Esophagus squamous epithelium (tissue), 5 donors: Measurements from ENCODE around the gene FBXL20. TPM values are rescaled to one million over a fixed set of nuclear protein-coding genes. Genes with fewer than 3 reads are reported as not detected.

Experiments used
- DNase-seq: peaks from one replicate; lab custom pipeline; 2025; lab: John Stamatoyannopoulos, UW
- H3K27ac ChIP-seq, 4 donors: fragments of 200-600 bp; sonication (generic); one replicate each; pipeline ENCODE4 v1.5.1; 2016 to 2019; ENCODE audit warnings: mild to moderate bottlenecking in 1 of 4
- H3K27me3 ChIP-seq, 4 donors: fragments of 200-600 bp; sonication (generic); 1 replicate in 3 of 4; 2 replicates in 1 of 4; pipeline versions ENCODE4 v1.5.1 to v1.6.0; 2017 to 2021; ENCODE audit warnings: antibody characterized with exemption in 1 of 4
- H3K36me3 ChIP-seq, 3 donors: fragments of 200-600 bp; sonication (generic); one replicate each; pipeline ENCODE4 v1.5.1; 2016 to 2019
- H3K4me1 ChIP-seq, 3 donors: fragments of 200-600 bp; sonication (generic); one replicate each; pipeline ENCODE4 v1.5.1; 2017 to 2019
- H3K4me3 ChIP-seq, 4 donors: fragments of 200-600 bp; sonication (generic); 1 replicate in 3 of 4; 2 replicates in 1 of 4; pipeline ENCODE4 v1.5.1; 2016 to 2019; ENCODE audit warnings: mild to moderate bottlenecking in 2 of 4, moderate library complexity in 1 of 4
- H3K9me3 ChIP-seq, 3 donors: fragments of 200-600 bp; sonication (generic); one replicate each; pipeline ENCODE4 v1.5.1; 2016 to 2019
- CTCF ChIP-seq, 6 experiments: fragments of 450-650 bp in 4 of 6; fragments of 200-600 bp in 2 of 6; sonication (generic) in 2 of 6; IDR thresholded peaks; one replicate each; pipeline ENCODE4 v1.5.1; 2016 to 2019; ENCODE audit warnings: antibody characterized with exemption in 6 of 6, mild to moderate bottlenecking in 4 of 6, moderate library complexity in 4 of 6
- POLR2A ChIP-seq, 4 donors: fragments of 450-650 bp; IDR thresholded peaks; one replicate each; pipeline ENCODE4 v1.6.1; 2017; ENCODE audit warnings: antibody characterized with exemption in 4 of 4, mild to moderate bottlenecking in 4 of 4, moderate library complexity in 3 of 4
- WGBS, 2 donors: methylation state at CpG; one replicate each; pipeline ENCODE4 v1.1.5; 2018; 5-methylcytosine and 5-hydroxymethylcytosine counted together
- intact Hi-C: fragments of 100-400 bp; cut with DNase I; formaldehyde crosslinking; loops from one replicate; pipeline ENCODE4 v1.15.0; 2022
- total RNA-seq, 4 donors: library from RNA; depleted of rRNA; stranded (reverse); fragments of >200 nt; gene quantifications; one replicate each; pipeline ENCODE4 v1.1.0, GENCODE V29; 2016
- donor health status: DM: yes; HTN: yes; CAD: no.

FBXL20 gene
- total RNA-seq, 4 donors from 2014 or later, result 5.0 to 10.3 (median 6.8) TPM

DNA sequence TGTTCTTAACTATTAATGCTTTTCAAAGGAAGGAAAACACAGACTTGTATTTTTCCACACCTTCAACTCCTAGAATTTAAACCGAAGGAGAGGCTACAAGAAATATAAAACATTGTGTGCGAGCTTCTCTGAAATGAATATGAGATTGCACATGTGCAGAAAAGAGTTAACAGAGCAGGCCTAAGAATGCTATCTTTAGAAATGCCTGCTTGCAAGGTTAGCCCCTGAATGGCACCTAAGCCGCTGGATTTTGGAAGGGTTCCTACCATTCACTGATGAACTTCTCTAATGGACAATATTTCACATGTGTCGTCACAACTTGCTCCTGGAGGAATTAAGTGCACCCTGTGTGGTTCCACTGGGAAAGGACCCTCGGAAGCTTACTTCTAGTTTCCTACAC, 69.3 kb downstream of the FBXL20 start:
- H3K27ac ChIP-seq, result no peak overlapping the region
- intact Hi-C loops, result no loop called here
- no peak for DNase-seq
- no peaks in the 10 kb centered on the region for H3K9me3 ChIP-seq
- H3K4me1 ChIP-seq, result no peaks in the 10 kb centered on the region
- TF ChIP-seq POLR2A (IDR thresholded peaks at IDR 0.05), result no peak
- no peak for TF ChIP-seq CTCF (IDR thresholded peaks at IDR 0.05)
- H3K27me3 ChIP-seq, result no peaks in the 10 kb centered on the region
- 77 to 95% methylated on average over 5 of the region's 5 CpGs for WGBS, 2 donors
- peaks cover 0 to 1% (median 0%) of the 10 kb centered on the region in 3 donors for H3K36me3 ChIP-seq
- H3K4me3 ChIP-seq, result no peak overlapping the region

- 41 to 48% methylated on average over 1 of the region's 1 CpG for WGBS, 2 donors
Observed at GRCh38 chr17:39328815-39329214, 72.6 kb downstream of the FBXL20 start.

DNA sequence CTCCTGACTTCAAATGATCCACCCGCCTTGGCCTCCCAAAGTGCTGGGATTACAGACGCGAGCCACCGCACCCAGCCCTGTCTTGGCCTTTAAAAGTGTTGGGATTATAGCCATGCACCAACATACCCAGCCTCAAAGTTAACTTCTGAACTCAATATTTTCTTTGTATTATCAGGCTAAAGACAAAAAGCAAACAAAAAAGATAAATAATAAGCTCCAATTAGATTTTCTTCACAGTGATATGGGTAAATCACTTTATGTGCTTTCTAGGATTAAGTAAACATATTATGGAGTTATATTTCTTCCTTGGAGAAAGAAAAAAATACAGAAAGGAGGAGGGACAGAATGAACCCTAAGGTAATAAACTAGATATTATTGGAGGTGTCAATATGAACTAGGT, 74.3 kb downstream of the FBXL20 start:
- WGBS, 2 donors, result 77 to 89% methylated on average over 4 of the region's 4 CpGs
- no peak overlapping the region for H3K27ac ChIP-seq
- no peaks in the 10 kb centered on the region for H3K9me3 ChIP-seq
- H3K36me3 ChIP-seq, result no peaks in the 10 kb centered on the region
- no peaks in the 10 kb centered on the region for H3K4me1 ChIP-seq
- H3K27me3 ChIP-seq, result no peaks in the 10 kb centered on the region
- intact Hi-C loops, result no loop called here
- H3K4me3 ChIP-seq, result no peak overlapping the region
- DNase-seq, result no peak
- TF ChIP-seq POLR2A (IDR thresholded peaks at IDR 0.05) (no peak), CTCF (IDR thresholded peaks at IDR 0.05) (no peak)

More at GRCh38 chr17:39328815-39329214, 72.6 kb downstream of the FBXL20 start:
- no peak for DNase-seq
- H3K4me1 ChIP-seq, result no peaks in the 10 kb centered on the region
- H3K4me3 ChIP-seq, result no peak overlapping the region
- H3K27me3 ChIP-seq, result no peaks in the 10 kb centered on the region
- no peak for TF ChIP-seq POLR2A (IDR thresholded peaks at IDR 0.05)
- intact Hi-C loops, result no loop called here
- H3K9me3 ChIP-seq, result no peaks in the 10 kb centered on the region
- H3K36me3 ChIP-seq, result no peaks in the 10 kb centered on the region
- H3K27ac ChIP-seq, result no peak overlapping the region

DNA sequence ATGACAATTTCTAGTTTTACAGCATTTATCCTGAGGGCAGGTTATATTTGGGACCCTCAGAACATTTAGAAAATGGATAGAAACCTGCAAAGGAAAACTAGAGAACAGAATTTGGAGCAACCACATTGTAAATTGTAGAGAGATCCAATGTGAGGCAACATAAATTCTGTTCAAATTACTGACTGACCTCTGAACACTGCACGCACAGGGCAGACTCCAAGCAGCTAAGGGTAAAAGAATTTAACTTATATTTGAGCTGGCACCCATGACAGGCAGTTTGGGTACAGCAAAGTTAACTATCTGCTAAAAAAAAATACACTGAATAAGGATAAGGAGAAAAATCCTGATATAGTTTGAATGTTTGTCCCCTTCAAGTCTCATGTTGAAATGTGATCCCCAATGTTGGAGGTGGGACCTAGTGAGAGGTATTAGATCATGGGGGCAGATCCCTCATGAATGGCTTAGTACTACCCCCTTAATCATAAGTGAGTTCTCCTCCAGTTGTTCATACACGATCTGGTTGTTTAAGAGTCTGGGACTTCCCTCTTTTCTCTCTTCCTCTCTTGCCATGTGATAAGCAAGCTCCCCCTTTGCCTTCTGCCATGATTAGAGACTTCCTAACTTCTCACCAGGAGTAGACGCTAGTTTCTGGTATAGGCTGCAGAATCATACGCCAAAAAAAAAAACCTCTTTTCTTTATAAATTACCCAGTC, 75.7 kb downstream of the FBXL20 start:
- TF ChIP-seq POLR2A (IDR thresholded peaks at IDR 0.05), result no peak
- no peak for TF ChIP-seq CTCF (IDR thresholded peaks at IDR 0.05)
- Histone ChIP-seq H3K4me3 (no peak overlapping the region), H3K9me3 (no peaks in the 10 kb centered on the region), H3K27ac (no peak overlapping the region), H3K27me3 (no peaks in the 10 kb centered on the region), H3K36me3 (no peaks in the 10 kb centered on the region), H3K4me1 (no peaks in the 10 kb centered on the region)
- WGBS, 2 donors, result 79 to 82% methylated on average over 4 of the region's 4 CpGs
- intact Hi-C loops, result no loop called here
- DNase-seq, result no peak

GRCh38 chr17:39318636-39319035, 82.8 kb downstream of the FBXL20 start:
- H3K4me1 ChIP-seq, result no peaks in the 10 kb centered on the region
- H3K27ac ChIP-seq, result no peak overlapping the region
- no peak for TF ChIP-seq POLR2A (IDR thresholded peaks at IDR 0.05)
- no peak for TF ChIP-seq CTCF (IDR thresholded peaks at IDR 0.05)
- DNase-seq, result no peak
- no peaks in the 10 kb centered on the region for H3K36me3 ChIP-seq
- 85 to 95% methylated on average over 8 of the region's 8 CpGs for WGBS, 2 donors
- intact Hi-C loops, result no loop called here
- no peak overlapping the region for H3K4me3 ChIP-seq
- H3K27me3 ChIP-seq, result no peaks in the 10 kb centered on the region
- H3K9me3 ChIP-seq, result no peaks in the 10 kb centered on the region
